CD4-positive, alpha-beta T cell treated with Interleukin-17A for 1 hour (primary cell): ENCODE data around the gene E2F4.

Experiments used
- DNase-seq: peaks from one replicate; pipeline ENCODE4 v3.0.0-alpha.2; 2020

E2F4 gene

DNA sequence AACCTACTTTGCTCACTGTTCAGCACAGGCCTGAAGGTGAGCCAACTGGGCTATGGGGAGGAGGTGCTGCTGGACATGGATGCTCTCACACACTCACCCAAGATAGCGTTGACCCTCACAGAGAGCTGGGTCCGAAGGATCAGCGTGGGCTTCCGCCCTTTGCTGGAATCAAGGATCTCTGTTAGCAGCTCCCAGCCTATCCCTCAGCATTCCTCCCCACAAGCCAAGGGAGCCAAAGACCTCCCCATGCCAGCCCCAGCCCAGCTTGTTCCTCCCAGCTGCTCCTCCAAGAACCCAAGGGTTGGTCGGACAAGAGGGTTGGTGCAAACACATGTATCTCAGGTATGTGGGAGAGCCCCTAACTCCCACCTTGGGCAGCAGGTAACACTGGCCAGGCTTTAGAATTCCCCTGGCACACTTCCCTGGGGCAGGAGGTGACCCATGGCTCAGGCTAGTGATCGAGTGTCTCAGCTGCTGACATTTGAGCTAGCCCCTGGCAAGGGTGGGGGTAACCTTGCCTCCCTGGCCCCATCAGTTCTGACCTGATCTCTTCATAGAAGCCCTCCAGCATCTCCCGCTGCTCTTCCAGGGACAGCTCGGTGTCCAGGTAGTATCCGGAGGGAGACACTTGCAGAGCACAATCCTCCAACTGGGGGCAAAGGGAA is 47.0 kb downstream of the E2F4 start:
- DNase-seq = no peak

DNA sequence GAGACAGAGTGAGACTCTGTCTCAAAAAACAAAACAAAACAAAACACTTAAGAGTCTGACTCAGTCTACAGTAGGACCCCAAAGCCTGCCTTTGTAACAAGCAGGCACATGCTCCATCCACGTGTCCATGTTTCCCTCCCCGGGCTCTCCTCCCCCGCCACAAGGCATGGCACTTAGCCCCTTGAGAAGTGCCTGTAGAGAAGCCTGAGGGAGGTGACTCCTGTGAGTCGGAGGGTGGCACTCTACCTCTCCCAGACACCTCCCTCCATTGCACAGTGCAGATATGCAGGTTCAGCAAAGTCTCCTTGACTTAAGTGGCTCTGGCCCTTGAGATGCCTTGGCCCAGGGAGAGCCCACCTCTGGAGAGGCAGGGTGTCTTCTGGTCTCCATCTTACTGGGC is 48.6 kb downstream of the E2F4 start:
- DNase-seq = no peak

DNA sequence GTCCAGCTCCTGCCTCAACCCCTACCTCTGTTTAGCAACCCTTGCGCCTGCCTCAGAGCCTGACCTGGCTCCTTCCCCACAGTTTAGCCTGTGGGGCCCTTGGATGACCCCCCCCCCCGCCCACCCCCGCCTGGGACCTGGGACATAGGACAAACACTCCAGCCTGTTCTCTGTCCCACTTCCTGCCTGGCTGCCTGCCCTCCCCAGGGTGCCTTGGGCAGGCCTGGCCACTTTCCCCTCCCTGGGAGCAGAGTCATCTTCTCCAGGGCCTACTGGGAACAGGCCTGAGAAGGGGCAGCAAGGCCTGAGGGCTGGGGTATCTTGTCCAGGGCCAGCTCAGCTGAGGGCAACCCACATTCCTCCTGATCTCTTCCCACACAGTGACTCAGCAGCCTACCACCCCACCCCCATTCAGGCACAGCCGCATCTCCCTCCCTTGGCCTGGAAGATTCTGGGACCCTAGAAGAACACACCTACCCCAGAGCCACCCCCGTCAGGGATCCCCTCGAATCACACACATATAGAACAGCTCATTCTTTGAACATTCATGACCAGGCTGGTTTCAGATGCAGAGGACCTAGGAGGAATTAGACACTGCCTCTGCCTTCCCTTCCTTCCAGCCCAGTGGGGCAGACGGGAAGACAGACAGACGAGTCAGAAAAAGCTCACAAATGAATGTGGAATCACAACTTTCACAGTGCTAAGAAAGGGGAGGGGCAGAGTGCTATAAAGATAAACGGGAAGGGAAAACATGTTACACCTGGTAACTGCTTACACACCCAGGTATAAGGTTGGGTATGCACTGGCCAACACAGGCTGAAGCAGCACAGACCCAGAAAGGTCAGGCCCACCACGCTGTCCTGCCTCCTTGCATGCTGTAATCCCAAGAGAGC is 49.3 kb downstream of the E2F4 start:
- no peak for DNase-seq

DNA sequence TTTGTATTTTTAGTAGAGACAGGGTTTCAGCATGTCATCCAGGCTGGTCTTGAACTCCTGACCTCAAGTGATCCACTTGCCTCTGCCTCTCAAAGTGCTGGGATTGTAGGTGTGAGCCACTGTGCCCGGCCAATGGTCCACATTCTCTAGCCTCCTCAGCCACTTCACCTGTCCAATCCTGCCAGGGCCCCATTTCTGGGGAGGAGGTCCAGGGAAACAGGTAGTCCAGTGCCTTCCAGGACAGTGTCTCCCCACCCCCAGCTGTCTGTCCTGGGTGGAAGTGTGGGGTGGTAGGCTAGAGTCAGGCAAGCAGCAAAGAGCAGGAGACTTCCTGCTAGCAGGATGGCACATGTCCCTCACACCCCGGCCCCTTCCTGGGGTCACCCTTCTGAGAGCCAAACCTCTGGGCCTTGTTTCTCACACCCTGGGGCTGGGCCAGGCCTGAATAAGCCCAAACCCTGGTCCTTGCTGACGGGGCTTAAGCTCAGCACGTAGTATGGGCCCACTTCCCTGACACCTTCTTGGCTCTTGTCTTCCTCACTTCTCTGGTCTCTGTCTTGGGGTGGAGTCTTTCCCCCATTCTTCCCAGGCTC is 50.3 kb downstream of the E2F4 start:
- no peak for DNase-seq

DNA sequence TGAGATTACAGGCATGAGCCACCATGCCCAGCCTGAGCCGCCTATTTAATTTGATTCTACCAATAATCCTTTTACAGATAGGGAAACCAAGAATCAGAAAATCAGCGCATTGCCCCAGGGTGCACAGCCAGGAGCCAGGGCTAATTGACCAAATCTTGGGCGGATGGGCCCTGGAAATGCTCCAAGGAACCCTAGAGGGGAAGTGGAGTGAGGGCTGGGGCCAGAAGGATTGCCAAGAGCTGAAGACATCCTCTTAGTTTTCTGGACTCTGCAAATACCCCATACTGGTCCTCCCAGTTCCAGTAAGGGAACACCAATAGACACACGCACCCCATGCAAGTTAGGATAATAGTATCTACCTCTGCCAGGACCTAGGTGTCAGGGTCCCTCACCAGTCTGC is 51.5 kb downstream of the E2F4 start:
- DNase-seq = no peak

DNA sequence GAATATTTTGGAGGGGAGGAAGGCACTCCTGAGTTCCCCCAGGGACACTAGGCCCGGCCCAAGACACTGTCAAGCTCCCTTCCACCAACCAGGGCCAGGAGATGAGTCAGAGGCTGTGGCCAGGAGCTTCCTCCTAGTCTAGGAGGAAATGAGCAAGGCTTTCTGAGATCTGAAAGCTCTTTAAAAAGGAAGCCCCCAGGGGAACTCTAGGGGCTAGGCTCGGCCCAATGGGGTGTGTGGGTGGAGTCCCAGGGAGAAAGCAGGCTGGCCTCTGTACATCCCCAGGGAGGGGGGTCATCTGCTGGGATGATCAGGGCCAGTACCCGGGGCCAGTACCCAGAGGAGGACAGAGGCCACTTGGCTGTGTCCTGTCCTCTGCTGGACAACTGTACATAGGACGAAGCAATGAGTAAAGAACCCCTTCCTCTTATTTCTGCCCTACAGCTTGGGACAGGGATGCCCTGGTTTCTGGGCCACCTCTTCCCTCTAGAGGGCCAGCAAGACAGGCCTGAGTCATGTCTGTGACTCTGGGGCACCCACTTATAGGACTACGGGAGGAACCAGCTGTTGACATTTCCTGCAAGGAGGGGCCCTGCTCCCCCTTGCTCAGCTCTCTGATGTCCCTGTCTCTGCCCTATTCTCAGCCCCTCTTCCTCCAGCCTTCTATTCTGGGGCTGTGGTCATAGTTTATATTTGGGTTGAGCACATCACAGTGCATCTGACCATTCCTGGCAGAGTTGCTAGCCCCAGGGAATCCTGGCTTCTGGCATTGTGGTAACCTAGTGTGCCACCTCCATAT is 52.6 kb downstream of the E2F4 start:
- peak; percentile 88 for DNase-seq

DNA sequence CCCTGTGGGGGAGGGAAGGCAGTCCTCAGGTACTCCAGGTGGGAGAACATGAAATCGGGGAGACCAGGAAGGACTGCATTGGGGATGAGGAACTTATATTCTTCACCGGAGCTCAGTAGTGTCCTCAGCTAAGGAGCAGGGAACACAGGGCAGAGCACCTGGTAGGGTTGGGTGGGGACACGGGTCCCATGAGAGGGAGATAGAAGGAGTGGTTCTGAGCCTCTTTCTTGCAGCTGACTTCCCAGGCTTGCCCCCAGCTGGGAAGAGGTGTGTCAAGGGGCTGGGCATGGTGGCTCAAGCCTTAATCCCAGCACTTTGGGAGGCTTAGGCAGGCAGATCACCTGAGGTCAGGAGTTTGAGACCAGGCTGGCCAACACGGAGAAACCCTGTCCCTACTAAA is 53.2 kb downstream of the E2F4 start:
- DNase-seq = no peak

DNA sequence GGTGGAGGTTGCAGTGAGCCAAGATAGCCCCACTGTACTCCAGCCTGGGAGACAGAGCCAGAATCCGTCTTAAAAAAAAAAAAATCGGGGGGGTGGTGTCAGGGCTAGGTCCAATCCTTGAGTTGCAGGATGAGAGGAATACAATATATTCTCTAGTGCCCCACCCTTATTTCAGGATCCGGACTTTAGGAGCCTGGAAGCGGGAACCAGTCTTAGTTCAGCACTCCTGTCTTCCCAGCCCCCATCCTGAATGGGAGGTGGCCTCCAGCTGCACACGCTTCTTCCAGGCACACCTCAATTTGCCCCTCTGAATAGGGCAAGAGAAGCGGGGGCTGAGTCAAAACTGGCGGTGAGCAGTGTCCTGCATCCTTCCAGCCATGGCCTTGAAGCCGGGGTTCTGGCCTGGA is 53.7 kb downstream of the E2F4 start:
- no peak for DNase-seq

DNA sequence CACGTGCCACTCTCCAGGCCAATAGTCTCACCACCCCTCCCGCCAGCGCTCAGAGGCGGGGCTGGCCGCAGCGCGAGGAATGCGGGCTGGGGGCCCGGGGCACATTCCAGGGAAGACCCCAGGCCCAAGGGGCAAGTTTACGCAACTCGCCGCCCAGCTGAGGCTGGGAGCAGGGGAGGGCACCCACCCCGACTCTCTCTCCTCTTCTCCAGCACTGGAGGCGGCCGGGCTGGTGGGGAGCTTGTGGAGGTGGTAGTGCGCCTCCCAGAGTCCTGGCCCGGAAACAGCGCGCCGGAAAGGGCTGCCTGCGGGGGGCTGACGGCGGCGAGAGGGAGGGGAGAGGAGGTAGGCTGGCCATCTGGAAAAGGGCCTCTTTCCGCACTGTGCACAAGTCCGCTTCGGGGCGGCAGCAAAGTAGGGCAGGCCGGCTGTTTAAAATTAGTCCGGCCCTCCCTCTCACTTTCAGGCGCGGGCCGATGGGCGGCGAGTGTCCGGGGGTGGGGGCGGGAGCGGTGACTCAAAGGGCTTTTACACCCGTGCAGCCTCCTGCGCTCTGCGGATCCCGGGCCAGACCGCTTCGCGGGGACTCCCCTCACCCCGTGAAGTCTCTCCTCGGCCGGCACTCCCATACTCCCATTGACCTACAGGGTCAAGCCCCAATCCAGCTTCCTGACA is 54.3 kb downstream of the E2F4 start:
- DNase-seq = peak; percentile 60

DNA sequence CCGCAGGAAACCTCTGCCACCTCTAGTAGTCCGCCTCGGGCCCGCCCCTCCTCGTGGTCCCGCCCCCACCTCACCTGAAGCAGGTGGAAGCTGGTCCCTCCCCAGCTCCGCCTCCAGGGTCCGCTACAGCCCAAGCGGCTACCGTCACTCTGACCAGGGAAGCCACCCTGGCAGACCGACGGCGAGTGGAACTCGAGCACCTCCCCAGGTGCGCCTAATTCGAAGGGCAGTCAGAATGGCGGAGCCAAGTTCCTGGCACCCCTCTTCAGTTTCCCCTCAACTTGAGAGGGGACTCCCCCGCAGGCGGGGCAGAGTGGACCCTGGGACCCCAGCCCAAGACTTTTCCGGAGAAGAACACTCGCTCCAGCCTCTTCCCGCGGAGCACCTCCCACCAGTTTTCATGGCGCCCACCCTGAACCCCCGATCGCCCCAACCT is 54.8 kb downstream of the E2F4 start:
- DNase-seq = no peak

DNA sequence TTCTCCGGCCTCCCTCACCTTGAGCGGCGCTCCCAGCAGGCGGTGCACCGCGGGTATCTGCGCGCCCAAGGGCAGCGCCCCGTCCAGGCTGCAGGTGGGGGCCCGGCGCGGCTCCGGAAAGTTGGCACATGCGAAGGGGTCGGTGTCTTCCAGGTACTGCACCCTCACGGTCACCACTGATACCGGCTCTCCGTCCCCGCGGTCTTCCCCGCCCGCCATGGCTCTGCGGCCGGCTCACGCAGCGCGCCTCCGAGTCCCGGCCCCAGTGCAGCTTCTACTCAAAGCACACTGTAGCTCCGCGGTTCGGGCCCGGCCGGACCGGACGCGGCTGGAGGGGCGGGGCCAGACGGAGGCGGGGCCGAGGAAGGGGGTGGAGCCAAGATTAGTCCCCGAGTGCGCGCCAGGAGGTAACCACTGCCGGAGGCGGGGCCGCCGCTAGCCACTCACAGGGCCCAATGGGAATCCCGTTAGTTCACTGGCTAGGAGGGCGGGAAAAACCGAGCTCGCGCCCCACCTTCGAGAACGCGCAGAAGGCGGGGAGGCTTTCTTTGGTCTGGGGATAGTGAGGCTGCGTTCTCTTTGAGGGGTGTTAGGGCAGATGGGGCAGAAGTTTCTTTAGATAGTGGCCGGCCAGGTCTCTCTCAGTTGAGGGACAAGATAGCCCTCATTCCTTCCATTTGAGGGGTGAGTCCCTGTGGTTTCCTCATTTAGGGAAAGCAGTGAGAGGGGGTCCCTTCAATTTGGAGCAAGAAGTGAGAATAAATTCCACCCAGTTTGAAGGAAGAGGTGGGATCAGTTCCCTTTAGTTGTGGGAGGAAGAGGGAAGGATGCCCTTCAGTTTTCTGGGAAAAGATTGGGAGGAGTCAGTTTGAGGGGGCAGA is 55.5 kb downstream of the E2F4 start, which contains the start of gene FHOD1:
FHOD1 (minus strand) TSS at position 290 of the 881 bp plus-strand sequence; CDS start at position 219, 71 bp downstream.
- peak; percentile 96 for DNase-seq

DNA sequence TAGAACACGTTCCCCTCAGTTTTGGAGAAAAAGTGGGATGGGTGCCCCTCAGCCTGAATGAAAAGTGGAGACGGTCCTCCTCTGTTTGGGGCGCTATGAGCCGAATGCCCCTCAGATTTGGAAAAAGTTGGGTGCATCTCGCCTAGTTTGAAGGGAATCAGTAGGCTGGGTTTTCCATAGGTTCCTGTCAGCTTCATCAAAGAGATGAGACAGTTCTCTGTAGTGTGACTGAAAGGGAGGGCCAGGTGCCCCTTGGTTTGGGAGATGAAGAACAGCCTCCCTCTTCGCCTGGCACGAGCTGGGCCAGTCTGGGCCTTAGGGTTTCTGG is 56.1 kb downstream of the E2F4 start:
- DNase-seq = no peak
